ENCODE results near the gene ESR1. TPM values are rescaled to one million over a fixed set of nuclear protein-coding genes. Genes with fewer than 3 reads are reported as not detected.

Gene ESR1
- total RNA-seq, 1 donor from 2014 or later = not detected

GRCh38 chr6:152089992-152090391 is 282.5 kb downstream of the ESR1 start:
- Mint-ChIP-seq H3K4me3 (ENCODE audit: low read depth) (no peak overlapping the region), H3K27ac (no peak overlapping the region), H3K9me3 (ENCODE audit: low read depth) (no peaks in the 10 kb centered on the region), H3K4me1 (ENCODE audit: low read depth) (peaks cover 7% of the 10 kb centered on the region), H3K27me3 (peaks cover 6% of the 10 kb centered on the region), H3K36me3 (ENCODE audit: insufficient read depth) (no peaks in the 10 kb centered on the region)
- DNase-seq (ENCODE audit: low spot score, unreplicated experiment) = no peak
- TF ChIP-seq CTCF (IDR thresholded peaks at IDR 0.05; ENCODE audit: unreplicated experiment) = no peak

- Mint-ChIP-seq H3K27ac (no peak overlapping the region), H3K27me3 (peaks cover 6% of the 10 kb centered on the region), H3K36me3 (ENCODE audit: insufficient read depth) (no peaks in the 10 kb centered on the region), H3K4me1 (ENCODE audit: low read depth) (peaks cover 7% of the 10 kb centered on the region), H3K9me3 (ENCODE audit: low read depth) (no peaks in the 10 kb centered on the region), H3K4me3 (ENCODE audit: low read depth) (no peak overlapping the region)
- TF ChIP-seq CTCF (IDR thresholded peaks at IDR 0.05; ENCODE audit: unreplicated experiment) = no peak
- no peak for DNase-seq (ENCODE audit: low spot score, unreplicated experiment)
Observed at GRCh38 chr6:152091201-152091600, 283.7 kb downstream of the ESR1 start.

- TF ChIP-seq CTCF (IDR thresholded peaks at IDR 0.05; ENCODE audit: unreplicated experiment) = no peak
- Mint-ChIP-seq H3K36me3 (ENCODE audit: insufficient read depth) (no peaks in the 10 kb centered on the region), H3K9me3 (ENCODE audit: low read depth) (no peaks in the 10 kb centered on the region), H3K27me3 (peaks cover 6% of the 10 kb centered on the region), H3K4me1 (ENCODE audit: low read depth) (peaks cover 2% of the 10 kb centered on the region), H3K4me3 (ENCODE audit: low read depth) (no peak overlapping the region), H3K27ac (no peak overlapping the region)
- DNase-seq (ENCODE audit: low spot score, unreplicated experiment) = no peak
Observed at GRCh38 chr6:152091851-152092341, 284.4 kb downstream of the ESR1 start.

GRCh38 chr6:152093711-152094110 is 286.2 kb downstream of the ESR1 start:
- Mint-ChIP-seq H3K4me3 (ENCODE audit: low read depth) (no peak overlapping the region), H3K4me1 (ENCODE audit: low read depth) (no peaks in the 10 kb centered on the region), H3K27ac (no peak overlapping the region), H3K9me3 (ENCODE audit: low read depth) (no peaks in the 10 kb centered on the region), H3K36me3 (ENCODE audit: insufficient read depth) (no peaks in the 10 kb centered on the region), H3K27me3 (peaks cover 10% of the 10 kb centered on the region)
- no peak for DNase-seq (ENCODE audit: low spot score, unreplicated experiment)
- TF ChIP-seq CTCF (IDR thresholded peaks at IDR 0.05; ENCODE audit: unreplicated experiment) = no peak

GRCh38 chr6:152094276-152094675 is 286.8 kb downstream of the ESR1 start:
- no peak for TF ChIP-seq CTCF (IDR thresholded peaks at IDR 0.05; ENCODE audit: unreplicated experiment)
- no peaks in the 10 kb centered on the region for H3K9me3 Mint-ChIP-seq (ENCODE audit: low read depth)
- no peaks in the 10 kb centered on the region for H3K4me1 Mint-ChIP-seq (ENCODE audit: low read depth)
- no peak overlapping the region for H3K27ac Mint-ChIP-seq
- peaks cover 10% of the 10 kb centered on the region for H3K27me3 Mint-ChIP-seq
- H3K4me3 Mint-ChIP-seq (ENCODE audit: low read depth) = no peak overlapping the region
- H3K36me3 Mint-ChIP-seq (ENCODE audit: insufficient read depth) = no peaks in the 10 kb centered on the region
- DNase-seq (ENCODE audit: low spot score, unreplicated experiment) = no peak
